ENCODE measurements around the gene PCDHGA12. TPM values are rescaled to one million over a fixed set of nuclear protein-coding genes. Genes with fewer than 3 reads are reported as not detected.

The PCDHGA12 gene
- total and polyA plus RNA-seq, 10 of the 15 experiments (the other 5 are each of a cell fraction or from before 2014, with no cell fraction given) = 0.04 to 0.79 (median 0.36) TPM; not detected in 2

DNA sequence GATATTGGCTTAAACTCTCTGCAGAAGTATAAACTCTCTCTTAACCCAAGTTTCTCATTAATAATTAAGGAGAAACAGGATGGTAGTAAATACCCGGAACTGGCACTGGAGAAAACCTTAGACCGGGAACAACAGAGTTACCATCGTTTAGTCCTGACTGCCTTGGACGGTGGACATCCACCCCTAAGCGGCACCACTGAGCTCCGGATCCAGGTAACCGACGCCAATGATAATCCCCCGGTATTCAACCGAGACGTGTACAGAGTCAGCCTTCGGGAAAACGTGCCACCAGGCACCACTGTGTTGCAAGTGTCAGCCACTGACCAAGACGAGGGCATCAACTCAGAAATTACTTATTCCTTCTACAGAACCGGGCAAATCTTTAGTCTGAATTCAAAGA, 31.7 kb upstream of the PCDHGA12 start:
- Histone ChIP-seq H3K36me3 (ENCODE audit: control insufficient read depth in 2 of 2, insufficient read depth in 2 of 2, low read length in 1 of 2) (no peaks in the 10 kb centered on the region), H3K9me3 (replicated peaks; ENCODE audit: control insufficient read depth, insufficient read depth, low read length) (peaks cover 18% of the 10 kb centered on the region; the same call in 2 of the 3 replicates), H3K27ac (ENCODE audit: control insufficient read depth, insufficient read depth) (no peak overlapping the region), H3K4me3 (no peak overlapping the region), H3K9ac (ENCODE audit: control insufficient read depth, insufficient read depth, low read length) (no peak overlapping the region), H2AFZ (ENCODE audit: control insufficient read depth, low read depth, low read length) (no peak overlapping the region), H3K4me2 (ENCODE audit: control insufficient read depth, insufficient read depth) (no peak overlapping the region), H3K79me2 (ENCODE audit: control insufficient read depth, insufficient read depth, low read length) (no peaks in the 10 kb centered on the region), H3K4me1 (ENCODE audit: control insufficient read depth, insufficient read depth, low read length) (no peaks in the 10 kb centered on the region), H3K27me3 (replicated peaks in 1 of 2; ENCODE audit: control insufficient read depth in 2 of 2, insufficient read depth in 2 of 2, low read length in 1 of 2) (no peaks in the 10 kb centered on the region), H4K20me1 (ENCODE audit: control insufficient read depth, insufficient read depth) (no peaks in the 10 kb centered on the region)
- intact Hi-C loops (cut with micrococcal nuclease; ENCODE audit: unreplicated experiment) (no loop called here), in situ Hi-C loops (cut with MboI) (no loop called here)
- BruUV-seq (replicated peaks) = no TSS peak
- no peak for TF ChIP-seq KAT2A (conservative IDR thresholded peaks at IDR 0.05; ENCODE audit: control insufficient read depth, low read depth, low read length)
- TF ChIP-seq HCFC1 (IDR thresholded peaks at IDR 0.05; ENCODE audit: low read length) = no peak
- no peak for TF ChIP-seq ZNF622 (IDR thresholded peaks at IDR 0.05)
- no peak for TF ChIP-seq LARP7 (IDR thresholded peaks at IDR 0.05)
- TF ChIP-seq, protein P1, sequence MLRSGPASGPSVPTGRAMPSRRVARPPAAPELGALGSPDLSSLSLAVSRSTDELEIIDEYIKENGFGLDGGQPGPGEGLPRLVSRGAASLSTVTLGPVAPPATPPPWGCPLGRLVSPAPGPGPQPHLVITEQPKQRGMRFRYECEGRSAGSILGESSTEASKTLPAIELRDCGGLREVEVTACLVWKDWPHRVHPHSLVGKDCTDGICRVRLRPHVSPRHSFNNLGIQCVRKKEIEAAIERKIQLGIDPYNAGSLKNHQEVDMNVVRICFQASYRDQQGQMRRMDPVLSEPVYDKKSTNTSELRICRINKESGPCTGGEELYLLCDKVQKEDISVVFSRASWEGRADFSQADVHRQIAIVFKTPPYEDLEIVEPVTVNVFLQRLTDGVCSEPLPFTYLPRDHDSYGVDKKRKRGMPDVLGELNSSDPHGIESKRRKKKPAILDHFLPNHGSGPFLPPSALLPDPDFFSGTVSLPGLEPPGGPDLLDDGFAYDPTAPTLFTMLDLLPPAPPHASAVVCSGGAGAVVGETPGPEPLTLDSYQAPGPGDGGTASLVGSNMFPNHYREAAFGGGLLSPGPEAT (IDR thresholded peaks at IDR 0.05; ENCODE audit: low read depth) = no peak
- TF ChIP-seq CBX3 (IDR thresholded peaks at IDR 0.05; ENCODE audit: borderline replicate concordance, low read depth) = no peak
- TF ChIP-seq, protein P2, sequence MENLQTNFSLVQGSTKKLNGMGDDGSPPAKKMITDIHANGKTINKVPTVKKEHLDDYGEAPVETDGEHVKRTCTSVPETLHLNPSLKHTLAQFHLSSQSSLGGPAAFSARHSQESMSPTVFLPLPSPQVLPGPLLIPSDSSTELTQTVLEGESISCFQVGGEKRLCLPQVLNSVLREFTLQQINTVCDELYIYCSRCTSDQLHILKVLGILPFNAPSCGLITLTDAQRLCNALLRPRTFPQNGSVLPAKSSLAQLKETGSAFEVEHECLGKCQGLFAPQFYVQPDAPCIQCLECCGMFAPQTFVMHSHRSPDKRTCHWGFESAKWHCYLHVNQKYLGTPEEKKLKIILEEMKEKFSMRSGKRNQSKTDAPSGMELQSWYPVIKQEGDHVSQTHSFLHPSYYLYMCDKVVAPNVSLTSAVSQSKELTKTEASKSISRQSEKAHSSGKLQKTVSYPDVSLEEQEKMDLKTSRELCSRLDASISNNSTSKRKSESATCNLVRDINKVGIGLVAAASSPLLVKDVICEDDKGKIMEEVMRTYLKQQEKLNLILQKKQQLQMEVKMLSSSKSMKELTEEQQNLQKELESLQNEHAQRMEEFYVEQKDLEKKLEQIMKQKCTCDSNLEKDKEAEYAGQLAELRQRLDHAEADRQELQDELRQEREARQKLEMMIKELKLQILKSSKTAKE (IDR thresholded peaks at IDR 0.05; ENCODE audit: low read depth, poor library complexity, severe bottlenecking) = no peak
- no peak for TF ChIP-seq ESRRA (IDR thresholded peaks at IDR 0.05; ENCODE audit: low read length)
- TF ChIP-seq SRF (IDR thresholded peaks at IDR 0.05; ENCODE audit: low read depth in 2 of 2, low read length in 2 of 2) = no peak
- no peak for TF ChIP-seq ASH2L (IDR thresholded peaks at IDR 0.05; ENCODE audit: borderline replicate concordance, low read depth)
- TF ChIP-seq NR2F1 (conservative IDR thresholded peaks at IDR 0.05) = no peak
- TF ChIP-seq IRF3 (IDR thresholded peaks at IDR 0.05) = no peak
- TF ChIP-seq BCL11A (IDR thresholded peaks at IDR 0.05; ENCODE audit: low read depth, low read length) = no peak
- no peak for TF ChIP-seq EZH2 (IDR thresholded peaks at IDR 0.05; ENCODE audit: borderline replicate concordance, control insufficient read depth, low read depth, low read length)
- no peak for TF ChIP-seq EGR1 (IDR thresholded peaks at IDR 0.05; ENCODE audit: borderline replicate concordance in 1 of 2, low read depth in 2 of 2, low read length in 2 of 2)
- RAD21 ChIA-PET (ENCODE audit: unreplicated experiment) = interaction anchor here (1.4 kb wide), 1 partner anchor 14 kb away, joined by 4 read pairs; the partner anchor contains the start of gene PCDHGA10
- CTCF ChIA-PET = interaction anchor here (0.9 to 1.7 kb wide), 3 partner anchors 14 to 136 kb away, joined by 3 to 8 read pairs (median 3); partner anchors contain the start of gene PCDHGA10
- SMC1A ChIA-PET (ENCODE audit: uncharacterized antibody, unreplicated experiment) = no interaction called here
- 83% methylated on average over 15 of the region's 15 CpGs for WGBS (ENCODE audit: insufficient coverage, insufficient replicate concordance, low lambda C conversion rate, missing lambda C conversion rate)
- ATAC-seq (no peak), FAIRE-seq (no peak), DNase-seq (ENCODE audit: low read depth, low spot score) (no peak)
- POLR2A ChIA-PET = no interaction called here

Data from GM12878 (cell line).